ENCODE results near the gene ZNF35. TPM values are rescaled to one million over a fixed set of nuclear protein-coding genes. Genes with fewer than 3 reads are reported as not detected.
A peak's percentile ranks its signal among the peaks of the same experiment; 100 is the strongest.
"Not testable (repeated sequence)": the region's sequence is repeated elsewhere in the genome, so short reads cannot be mapped to it uniquely, and the experiment has no call there.

ZNF35 gene
- total RNA-seq, 1 donor from 2014 or later = 19.3 TPM

- Mint-ChIP-seq H3K4me3 (ENCODE audit: low read depth) (no peak overlapping the region), H3K9me3 (ENCODE audit: low read depth) (peaks cover 9% of the 10 kb centered on the region), H3K4me1 (ENCODE audit: low read depth) (no peaks in the 10 kb centered on the region), H3K27ac (no peak overlapping the region), H3K27me3 (no peaks in the 10 kb centered on the region), H3K36me3 (ENCODE audit: insufficient read depth) (peaks cover 22% of the 10 kb centered on the region)
- TF ChIP-seq CTCF (IDR thresholded peaks at IDR 0.05; ENCODE audit: unreplicated experiment) = no peak
- DNase-seq (ENCODE audit: low spot score, unreplicated experiment) = no peak
Observed at GRCh38 chr3:44666346-44666745, 17.8 kb downstream of the ZNF35 start.

GRCh38 chr3:44669760-44670159, 21.2 kb downstream of the ZNF35 start:
- no peak overlapping the region for H3K4me3 Mint-ChIP-seq (ENCODE audit: low read depth)
- H3K4me1 Mint-ChIP-seq (ENCODE audit: low read depth) = no peaks in the 10 kb centered on the region
- H3K27ac Mint-ChIP-seq = peak overlapping the region; percentile 45
- DNase-seq (ENCODE audit: low spot score, unreplicated experiment) = no peak
- no peak for TF ChIP-seq CTCF (IDR thresholded peaks at IDR 0.05; ENCODE audit: unreplicated experiment)
- H3K9me3 Mint-ChIP-seq (ENCODE audit: low read depth) = peaks cover 18% of the 10 kb centered on the region
- H3K36me3 Mint-ChIP-seq (ENCODE audit: insufficient read depth) = peaks cover 8% of the 10 kb centered on the region
- no peaks in the 10 kb centered on the region for H3K27me3 Mint-ChIP-seq

GRCh38 chr3:44673466-44673865, 24.9 kb downstream of the ZNF35 start:
- not testable (repeated sequence) for DNase-seq (ENCODE audit: low spot score, unreplicated experiment); H3K36me3 Mint-ChIP-seq (ENCODE audit: insufficient read depth); H3K4me1 Mint-ChIP-seq (ENCODE audit: low read depth); H3K4me3 Mint-ChIP-seq (ENCODE audit: low read depth); H3K27me3 Mint-ChIP-seq; H3K27ac Mint-ChIP-seq
- H3K9me3 Mint-ChIP-seq (ENCODE audit: low read depth) = peaks cover 12% of the 10 kb centered on the region

- no peak for TF ChIP-seq CTCF (IDR thresholded peaks at IDR 0.05; ENCODE audit: unreplicated experiment)
- Mint-ChIP-seq H3K4me1 (ENCODE audit: low read depth) (no peaks in the 10 kb centered on the region), H3K9me3 (ENCODE audit: low read depth) (peaks cover 12% of the 10 kb centered on the region), H3K4me3 (ENCODE audit: low read depth) (no peak overlapping the region), H3K27ac (no peak overlapping the region), H3K27me3 (no peaks in the 10 kb centered on the region), H3K36me3 (ENCODE audit: insufficient read depth) (peaks cover 2% of the 10 kb centered on the region)
- DNase-seq (ENCODE audit: low spot score, unreplicated experiment) = no peak
Observed at GRCh38 chr3:44674211-44674610, 25.7 kb downstream of the ZNF35 start.

- Mint-ChIP-seq H3K36me3 (ENCODE audit: insufficient read depth) (peaks cover 28% of the 10 kb centered on the region), H3K4me1 (ENCODE audit: low read depth) (no peaks in the 10 kb centered on the region), H3K4me3 (ENCODE audit: low read depth) (no peak overlapping the region), H3K27me3 (no peaks in the 10 kb centered on the region), H3K9me3 (ENCODE audit: low read depth) (peaks cover 24% of the 10 kb centered on the region), H3K27ac (no peak overlapping the region)
- no peak for DNase-seq (ENCODE audit: low spot score, unreplicated experiment)
- TF ChIP-seq CTCF (IDR thresholded peaks at IDR 0.05; ENCODE audit: unreplicated experiment) = no peak
Observed at GRCh38 chr3:44678480-44679116, 30.1 kb downstream of the ZNF35 start.

GRCh38 chr3:44680921-44681455, 32.5 kb downstream of the ZNF35 start:
- DNase-seq (ENCODE audit: low spot score, unreplicated experiment) = no peak

More at GRCh38 chr3:44680921-44681455, 32.5 kb downstream of the ZNF35 start:
- Mint-ChIP-seq H3K4me3 (ENCODE audit: low read depth) (no peak overlapping the region), H3K4me1 (ENCODE audit: low read depth) (peaks cover 3% of the 10 kb centered on the region), H3K27me3 (no peaks in the 10 kb centered on the region), H3K27ac (no peak overlapping the region), H3K36me3 (ENCODE audit: insufficient read depth) (peaks cover 43% of the 10 kb centered on the region), H3K9me3 (ENCODE audit: low read depth) (peaks cover 27% of the 10 kb centered on the region)
- TF ChIP-seq CTCF (IDR thresholded peaks at IDR 0.05; ENCODE audit: unreplicated experiment) = no peak
